COLO829 (cell line): ENCODE data around the gene TFIP11.

Experiments
- DNase-seq: peaks from one replicate; pipeline ENCODE4 v3.0.0; 2012; ENCODE audit warnings: low spot score

TFIP11 gene

DNA sequence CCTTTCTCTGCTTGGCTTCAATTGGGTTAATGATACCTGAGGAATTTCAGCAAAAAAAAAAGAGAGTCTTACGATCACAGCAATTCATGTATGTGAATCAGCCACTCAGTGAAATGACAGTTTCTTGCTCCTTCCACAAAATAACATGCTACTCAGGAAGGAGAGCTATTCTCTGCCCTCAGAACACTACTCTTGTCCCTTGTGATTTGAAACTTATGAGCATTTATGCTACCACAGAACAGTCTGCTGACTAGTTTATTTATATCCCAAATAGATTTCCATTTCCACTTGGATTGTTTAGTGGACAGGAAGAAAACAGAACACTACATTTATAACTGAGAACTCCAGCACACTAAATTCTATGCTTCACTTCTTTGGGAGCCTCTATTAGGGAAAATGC lies 8.5 kb downstream of the TFIP11 start:
- no peak for DNase-seq

DNA sequence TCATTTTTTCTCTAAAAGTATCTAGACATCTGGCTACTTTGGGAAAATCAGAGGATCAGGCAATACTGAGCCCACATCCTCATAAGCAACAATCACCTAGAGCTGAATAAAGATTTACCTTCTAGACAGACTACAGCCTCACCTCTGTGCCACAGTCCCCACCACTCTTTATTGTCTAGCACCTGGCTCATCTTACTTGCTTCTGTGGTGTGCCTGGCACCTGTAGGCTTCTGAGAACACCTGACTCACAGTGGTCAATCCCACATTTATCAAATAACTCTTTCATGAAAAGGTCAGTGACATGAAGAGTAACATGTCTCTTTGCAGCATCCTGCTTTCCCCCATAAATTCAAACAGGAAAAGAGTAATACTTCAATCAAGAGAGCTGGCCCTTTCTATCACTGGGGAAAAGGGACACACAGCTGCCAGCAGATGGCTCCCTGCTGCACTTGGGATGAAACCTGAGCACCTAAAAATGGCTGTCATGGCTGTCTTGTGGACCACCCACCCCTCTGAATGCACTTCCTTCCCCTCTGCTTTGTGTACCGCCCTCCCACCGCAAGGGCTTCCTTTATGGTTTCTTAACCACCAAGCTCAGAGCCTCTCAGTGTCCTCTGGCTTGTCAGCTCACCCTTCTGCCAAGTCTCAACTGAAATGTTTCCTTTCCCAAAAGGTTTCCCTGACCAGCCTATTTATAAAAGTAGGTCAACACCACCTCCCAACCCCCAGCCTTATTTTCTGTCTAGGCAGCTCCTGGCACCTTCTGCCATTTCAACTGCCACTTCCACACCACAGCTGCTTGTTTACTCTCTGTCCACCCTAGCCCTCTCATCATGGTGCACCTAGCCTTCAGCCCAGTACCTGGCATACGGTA lies 9.3 kb downstream of the TFIP11 start:
- DNase-seq, result no peak

GRCh38 chr22:26501996-26502395 lies 10.3 kb downstream of the TFIP11 start:
- DNase-seq, result no peak

DNA sequence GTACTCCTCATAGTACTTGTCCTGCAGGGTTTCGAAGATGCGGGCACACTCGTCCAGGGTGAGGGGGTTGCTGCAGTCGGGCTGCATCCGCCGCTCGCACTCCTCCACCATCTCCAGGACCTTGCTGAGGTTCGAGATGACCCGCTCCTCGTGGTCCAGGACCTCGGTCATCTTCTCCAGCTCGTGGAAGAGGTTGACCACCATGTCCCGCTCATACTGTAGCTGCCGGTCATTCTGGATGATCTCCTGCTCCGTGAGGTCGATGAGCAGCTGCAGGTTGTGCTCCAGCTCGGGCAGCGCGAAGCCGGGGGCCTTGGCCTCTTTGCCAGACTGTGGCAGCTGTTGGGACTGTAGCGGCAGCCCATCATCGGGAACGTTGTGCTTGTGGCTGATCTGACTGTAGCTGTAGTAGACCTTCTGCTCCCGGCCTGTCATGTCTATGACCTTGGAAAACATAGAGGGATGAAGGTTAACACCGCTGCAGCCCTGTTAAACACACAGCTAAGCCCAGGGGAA lies 13.0 kb downstream of the TFIP11 start:
- no peak for DNase-seq

DNA sequence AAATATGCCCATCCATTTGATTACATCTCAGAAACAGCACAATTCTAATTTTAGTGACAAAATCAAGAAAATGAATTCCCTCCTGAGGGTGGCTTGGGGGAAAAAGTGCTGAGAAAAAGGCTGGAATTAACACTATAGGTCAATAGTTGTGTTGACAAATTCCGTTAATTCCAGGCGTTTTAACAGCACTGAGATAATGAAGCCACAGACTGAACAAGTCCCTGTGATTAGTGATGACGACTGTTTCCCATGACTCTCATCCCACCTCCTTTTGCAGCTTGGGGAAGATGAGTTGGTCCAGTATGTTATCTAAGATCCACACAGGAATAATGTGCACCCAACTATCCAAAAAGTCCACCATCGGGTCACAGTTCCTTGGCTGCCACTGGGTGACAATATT lies 15.8 kb downstream of the TFIP11 start:
- DNase-seq, result no peak

GRCh38 chr22:26494506-26494905 lies 17.8 kb downstream of the TFIP11 start:
- DNase-seq, result no peak

DNA sequence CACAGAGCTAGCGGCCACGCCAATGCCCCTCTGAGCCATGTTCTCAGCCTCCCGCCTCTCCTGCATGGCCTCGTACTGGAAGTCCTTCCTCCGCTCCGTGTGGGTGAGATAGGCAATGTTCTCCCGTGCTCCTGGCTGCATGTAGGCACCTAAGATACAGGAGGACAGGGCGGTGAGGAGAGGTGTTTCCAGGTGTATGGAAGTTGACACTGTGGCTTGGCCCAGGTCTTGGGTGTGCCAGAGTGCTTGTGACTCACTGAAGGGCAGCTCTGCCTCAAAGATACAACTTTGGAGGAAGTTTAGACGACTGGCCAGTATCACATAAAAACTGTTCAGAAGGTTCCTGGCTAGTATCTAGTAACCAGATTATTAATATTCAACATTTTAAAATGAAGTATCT lies 20.1 kb downstream of the TFIP11 start:
- no peak for DNase-seq

DNA sequence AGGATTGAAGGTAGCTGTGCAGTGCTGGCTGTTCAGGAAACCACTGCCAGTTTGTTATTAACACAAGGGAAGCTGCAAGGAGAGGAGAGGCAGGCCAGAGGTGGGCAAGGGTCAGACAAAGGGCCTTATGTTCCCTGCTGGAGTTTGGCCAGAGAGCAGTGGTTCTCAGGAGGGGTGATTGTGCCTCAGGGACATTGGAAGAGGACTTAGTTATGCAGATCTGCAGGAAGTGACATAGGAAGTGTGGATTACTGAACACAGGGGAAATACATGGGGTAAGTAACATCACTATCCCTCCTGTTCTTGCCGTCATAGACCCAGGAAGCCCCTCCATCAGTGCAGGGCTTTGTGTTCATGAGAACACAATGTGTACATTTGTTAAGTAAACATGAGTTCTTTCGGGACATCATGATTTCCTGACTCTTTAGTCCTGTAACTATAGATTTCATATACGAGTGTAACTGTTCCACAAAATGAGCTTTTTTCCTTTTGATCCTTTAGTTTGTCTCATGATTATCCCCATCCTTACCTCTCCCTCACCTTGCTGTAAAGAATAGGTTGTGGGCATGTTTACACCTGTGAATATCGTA lies 22.7 kb downstream of the TFIP11 start:
- peak; percentile 98 for DNase-seq

DNA sequence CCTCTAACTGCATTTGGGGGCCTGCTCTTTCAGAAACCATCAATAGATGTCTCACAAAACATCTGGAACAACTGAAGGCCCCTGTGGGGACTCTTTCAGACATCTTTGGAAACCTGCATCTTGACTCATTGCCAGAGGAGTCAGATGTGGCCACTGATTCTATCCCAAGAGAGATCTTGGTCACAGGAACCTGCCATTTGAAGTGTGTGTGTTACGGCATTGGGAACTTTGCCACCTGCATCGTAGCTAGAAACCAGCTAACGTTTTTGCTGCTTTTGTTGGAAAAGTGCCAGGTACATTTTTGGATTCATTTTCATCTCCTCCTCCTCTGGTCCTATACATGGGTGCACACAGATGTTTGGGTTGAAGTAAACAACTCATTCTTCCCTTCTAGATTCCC lies 24.3 kb downstream of the TFIP11 start:
- no peak for DNase-seq

DNA sequence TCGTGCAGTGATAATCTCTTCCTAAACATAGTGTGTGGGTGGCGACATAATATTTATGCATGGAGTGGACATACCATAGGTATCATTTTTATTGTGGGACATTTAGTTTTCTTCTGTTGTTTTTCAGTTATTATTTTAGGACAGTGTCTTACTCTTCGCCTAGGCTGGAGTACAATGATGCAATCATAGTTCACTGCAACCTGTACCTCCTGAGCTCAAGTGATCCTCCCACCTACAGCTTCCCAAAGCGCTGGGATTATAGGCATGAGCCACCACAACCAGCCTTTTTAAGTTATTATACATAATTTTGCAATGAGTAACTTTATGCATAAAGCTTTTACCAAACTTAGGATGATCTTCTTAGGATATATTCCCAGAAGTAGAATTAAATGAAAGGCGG lies 25.9 kb downstream of the TFIP11 start:
- DNase-seq, result no peak

DNA sequence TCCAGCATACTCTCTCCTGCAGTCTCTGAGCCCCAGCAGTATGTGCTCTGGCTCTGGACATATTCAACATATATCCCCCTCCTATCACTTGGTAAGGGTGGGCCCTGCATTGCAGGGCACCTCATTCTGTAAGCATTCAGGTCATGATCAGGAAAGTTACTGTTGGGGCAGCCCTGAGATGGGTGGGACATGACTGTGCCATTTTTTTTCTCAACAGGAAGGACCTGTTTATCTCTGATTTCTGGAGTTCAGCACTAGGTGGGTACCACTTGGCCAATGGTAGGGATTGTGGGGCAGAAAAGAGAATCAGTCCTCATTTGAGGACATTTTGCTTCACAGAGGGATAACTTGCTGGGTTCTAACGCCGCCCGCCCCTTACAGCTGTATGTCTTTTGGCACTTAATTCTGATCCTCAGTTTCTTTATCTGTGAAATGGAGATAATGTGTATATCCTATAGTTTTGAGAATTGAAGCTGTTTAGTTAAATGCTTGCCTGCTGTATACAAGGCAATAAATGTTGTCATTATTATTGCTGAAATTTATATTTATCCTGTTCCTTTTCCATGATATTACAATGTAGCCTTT lies 26.4 kb downstream of the TFIP11 start:
- DNase-seq, result no peak

- no peak for DNase-seq
Measured at GRCh38 chr22:26485013-26485412, 27.3 kb downstream of the TFIP11 start.

DNA sequence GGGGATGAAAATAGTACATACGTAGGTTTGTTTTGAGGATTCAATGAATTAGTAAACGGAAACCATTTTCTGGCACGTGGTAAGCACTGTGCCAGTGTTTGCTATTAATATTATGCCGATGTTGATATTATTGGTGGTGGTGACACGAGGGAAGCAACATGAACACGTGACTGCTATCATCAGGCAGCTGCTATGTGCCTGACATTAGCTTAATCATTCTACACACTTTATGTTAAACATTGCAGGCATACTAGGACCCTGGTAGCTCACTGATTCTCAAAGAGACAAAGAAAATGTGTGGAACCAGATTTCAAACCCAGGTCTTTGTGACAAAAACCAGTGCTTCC lies 27.9 kb downstream of the TFIP11 start:
- DNase-seq, result no peak

DNA sequence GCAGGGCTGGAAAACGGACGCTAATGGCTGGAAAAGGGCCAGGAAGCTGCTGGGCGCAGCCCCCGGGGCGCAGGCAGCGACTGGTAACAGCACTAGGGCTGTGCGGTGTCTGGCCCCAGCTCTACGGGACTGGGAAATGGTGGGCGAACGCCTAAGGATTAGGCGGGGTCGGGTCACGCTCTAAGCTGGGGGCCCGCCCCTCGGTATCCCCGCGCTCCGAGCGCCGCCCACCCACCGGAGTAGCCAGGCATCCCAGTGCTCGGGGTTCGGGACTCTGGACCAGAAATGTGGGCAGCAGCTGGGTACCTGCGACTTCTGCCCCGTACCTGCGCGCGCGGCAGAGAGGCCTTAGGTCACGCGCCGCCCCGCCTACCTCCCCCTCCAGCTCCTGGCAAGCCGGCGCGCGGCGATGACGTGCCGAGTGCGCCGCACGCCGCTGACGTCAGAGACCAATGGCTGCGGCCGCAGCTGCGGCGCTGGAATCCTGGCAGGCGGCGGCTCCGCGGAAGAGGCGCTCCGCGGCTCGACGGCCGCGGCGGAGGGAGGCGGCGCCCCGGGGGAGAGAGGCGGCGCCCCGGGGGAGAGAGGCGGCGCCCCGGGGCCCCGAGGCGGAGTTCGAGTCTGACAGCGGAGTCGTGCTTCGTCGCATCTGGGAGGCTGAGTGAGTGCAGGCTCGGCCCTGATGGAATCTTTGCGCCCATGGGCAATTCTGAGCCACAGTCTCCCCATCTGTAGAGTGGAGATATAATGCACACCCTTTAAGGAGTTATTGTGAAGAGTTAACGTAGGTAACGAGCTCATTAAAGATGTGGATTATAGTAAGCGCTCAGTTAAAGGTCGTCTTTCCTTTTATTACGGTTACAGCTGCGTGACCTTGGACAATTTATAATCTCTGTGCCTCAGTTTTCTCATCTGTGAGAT lies 28.6 kb downstream of the TFIP11 start, which contains the start of the genes HPS4 and SRRD:
Gene HPS4, minus strand, starts transcription at position 345 of the 921 bp plus-strand sequence. CDS start 2,021 bp downstream, outside the sequence.
Gene SRRD, plus strand, starts transcription at position 439 of the 921 bp plus-strand sequence. Its CDS starts 14 bp downstream, at position 453.
- peak; percentile 93 for DNase-seq

DNA sequence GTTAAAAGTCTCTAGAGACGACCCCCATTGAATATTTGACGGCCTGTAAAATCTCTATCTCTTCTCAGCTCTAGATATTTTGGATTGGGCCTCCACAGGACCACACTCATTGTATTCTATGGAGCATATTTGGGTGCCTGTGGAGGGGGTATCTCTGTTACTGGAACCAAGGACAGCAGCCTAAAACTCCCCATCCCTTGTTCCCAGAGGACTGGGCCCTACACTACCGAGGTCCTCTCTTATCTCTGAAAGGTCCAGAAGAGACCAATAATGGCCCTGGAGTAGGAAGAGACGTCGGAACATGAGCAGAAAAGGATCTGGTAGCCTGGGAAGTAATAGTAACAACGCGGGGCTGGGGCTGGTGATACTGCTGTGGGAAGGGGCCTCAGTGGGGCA lies 29.2 kb downstream of the TFIP11 start:
- no peak for DNase-seq

DNA sequence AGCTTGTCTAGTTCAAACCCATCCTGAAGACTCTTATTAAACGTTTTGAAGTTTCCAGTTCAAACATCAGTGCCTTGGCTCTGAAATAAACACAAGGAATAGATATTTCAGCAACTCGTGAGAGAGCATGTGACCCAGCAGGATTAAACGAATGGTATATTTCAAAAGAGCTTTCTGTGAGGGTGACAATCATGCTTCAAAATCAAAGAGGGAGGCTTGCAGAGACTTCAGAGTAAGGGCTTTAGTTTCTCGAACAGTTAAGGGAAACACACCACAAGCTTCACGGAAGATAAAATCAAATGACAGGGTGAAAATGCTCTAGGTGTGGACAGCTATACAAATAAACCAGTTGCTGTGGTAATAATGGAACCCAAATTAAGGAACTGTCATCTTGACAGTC lies 30.1 kb downstream of the TFIP11 start:
- DNase-seq, result no peak

GRCh38 chr22:26481694-26482093 lies 30.6 kb downstream of the TFIP11 start:
- DNase-seq, result no peak

GRCh38 chr22:26481112-26481693 lies 31.1 kb downstream of the TFIP11 start:
- no peak for DNase-seq

DNA sequence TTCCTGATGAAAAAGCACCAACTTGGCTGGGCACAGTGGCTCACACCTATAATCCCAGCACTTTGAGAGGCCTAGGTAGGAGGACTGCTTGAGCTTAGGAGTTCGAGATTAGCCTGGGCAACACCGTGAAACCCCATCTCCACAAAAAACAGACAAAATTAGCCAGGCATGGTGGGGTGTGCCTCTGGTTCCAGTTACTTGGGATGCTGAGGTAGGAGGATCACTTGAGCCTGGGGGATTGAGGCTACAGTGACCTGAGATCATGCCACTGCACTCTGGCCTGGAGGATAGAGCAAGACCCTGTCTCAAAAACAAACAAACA lies 31.7 kb downstream of the TFIP11 start:
- DNase-seq, result no peak

DNA sequence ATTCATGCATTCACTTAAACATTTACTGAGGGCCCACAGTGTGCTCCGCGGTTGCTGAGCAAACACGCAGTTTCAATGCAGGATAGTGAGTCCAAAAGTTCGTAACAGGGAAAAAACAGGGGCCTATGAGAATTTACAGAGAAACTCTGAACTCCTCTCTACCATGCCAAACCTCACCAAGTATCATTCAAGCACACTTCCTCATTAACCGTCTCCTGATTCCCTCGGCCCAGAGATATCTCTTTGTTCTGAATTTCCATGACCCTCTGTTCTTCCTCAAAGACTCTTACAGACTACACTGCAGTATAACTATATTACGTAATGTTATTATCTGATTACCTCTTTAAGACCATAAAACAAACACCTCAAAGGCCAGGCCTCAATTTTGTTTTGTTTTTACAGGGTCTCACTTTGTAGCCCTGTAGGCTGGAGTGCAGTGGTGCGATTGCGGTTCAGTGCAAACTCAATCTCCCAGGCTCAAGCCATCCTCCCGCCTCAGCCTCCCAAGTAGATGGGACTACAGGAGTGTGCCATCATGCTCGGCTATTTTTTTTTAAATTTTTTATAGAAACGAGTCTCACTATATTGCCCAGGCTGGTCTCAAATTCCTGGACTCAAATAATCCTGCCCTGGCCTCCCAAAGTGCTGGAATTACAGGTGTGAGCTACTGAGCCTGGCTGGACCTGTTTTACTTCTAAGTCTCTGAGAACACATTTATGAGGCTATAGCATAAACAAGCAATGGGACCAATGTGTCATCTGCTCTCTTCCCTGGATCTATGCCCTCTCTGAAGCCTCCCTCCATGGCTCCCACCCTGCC lies 32.3 kb downstream of the TFIP11 start:
- DNase-seq, result no peak
